ENCODE measurements around the gene NPTXR.

Gene NPTXR

GRCh38 chr22:38843657-38844314, at the start of gene NPTXR:
Gene NPTXR, minus strand, starts transcription at chr22:38844028.
- H3K9me3 ChIP-seq (ENCODE audit: low read length) = no peaks in the 10 kb centered on the region
- peak within 1 kb of the TSS; percentile 34 for H3K4me3 ChIP-seq (ENCODE audit: low read length)
- H3K27me3 ChIP-seq (ENCODE audit: insufficient read depth, low read length) = peaks cover 68% of the 10 kb centered on the region
- no peaks in the 10 kb centered on the region for H3K4me1 ChIP-seq (ENCODE audit: insufficient read depth, low read length)
- H2AFZ ChIP-seq (ENCODE audit: low read depth, low read length) = peak within 1 kb of the TSS; percentile 66
- H3K36me3 ChIP-seq (ENCODE audit: insufficient read depth, low read length) = no peaks in the 10 kb centered on the region

- peaks cover 3% of the 10 kb centered on the region for H3K27me3 ChIP-seq (ENCODE audit: insufficient read depth, low read length)
- H2AFZ ChIP-seq (ENCODE audit: low read depth, low read length) = peak overlapping the region; percentile 24
- H3K36me3 ChIP-seq (ENCODE audit: insufficient read depth, low read length) = no peaks in the 10 kb centered on the region
- no peak overlapping the region for H3K4me3 ChIP-seq (ENCODE audit: low read length)
- peaks cover 10% of the 10 kb centered on the region for H3K4me1 ChIP-seq (ENCODE audit: insufficient read depth, low read length)
- no peaks in the 10 kb centered on the region for H3K9me3 ChIP-seq (ENCODE audit: low read length)
These were observed 47.4 kb upstream of the NPTXR start for GRCh38 chr22:38891256-38891655.

- Histone ChIP-seq H3K27me3 (ENCODE audit: insufficient read depth, low read length) (peaks cover 3% of the 10 kb centered on the region), H3K4me1 (ENCODE audit: insufficient read depth, low read length) (peaks cover 10% of the 10 kb centered on the region), H3K36me3 (ENCODE audit: insufficient read depth, low read length) (no peaks in the 10 kb centered on the region), H3K9me3 (ENCODE audit: low read length) (no peaks in the 10 kb centered on the region), H3K4me3 (ENCODE audit: low read length) (no peak overlapping the region), H2AFZ (ENCODE audit: low read depth, low read length) (no peak overlapping the region)
These were observed 46.5 kb upstream of the NPTXR start for GRCh38 chr22:38890377-38890776.

- Histone ChIP-seq H2AFZ (ENCODE audit: low read depth, low read length) (no peak overlapping the region), H3K4me1 (ENCODE audit: insufficient read depth, low read length) (peaks cover 5% of the 10 kb centered on the region), H3K27me3 (ENCODE audit: insufficient read depth, low read length) (no peaks in the 10 kb centered on the region), H3K9me3 (ENCODE audit: low read length) (no peaks in the 10 kb centered on the region), H3K36me3 (ENCODE audit: insufficient read depth, low read length) (no peaks in the 10 kb centered on the region), H3K4me3 (ENCODE audit: low read length) (no peak overlapping the region)
These were observed 42.5 kb upstream of the NPTXR start for GRCh38 chr22:38886333-38886732.

- no peak overlapping the region for H3K4me3 ChIP-seq (ENCODE audit: low read length)
- H2AFZ ChIP-seq (ENCODE audit: low read depth, low read length) = no peak overlapping the region
- H3K27me3 ChIP-seq (ENCODE audit: insufficient read depth, low read length) = peaks cover 9% of the 10 kb centered on the region
- H3K4me1 ChIP-seq (ENCODE audit: insufficient read depth, low read length) = no peaks in the 10 kb centered on the region
- no peaks in the 10 kb centered on the region for H3K36me3 ChIP-seq (ENCODE audit: insufficient read depth, low read length)
- peaks cover under 1% of the 10 kb centered on the region for H3K9me3 ChIP-seq (ENCODE audit: low read length)
These were observed 39.3 kb upstream of the NPTXR start for GRCh38 chr22:38882972-38883622.

GRCh38 chr22:38881997-38882879, 38.4 kb upstream of the NPTXR start:
- Histone ChIP-seq H3K4me3 (ENCODE audit: low read length) (no peak overlapping the region), H3K4me1 (ENCODE audit: insufficient read depth, low read length) (no peaks in the 10 kb centered on the region), H2AFZ (ENCODE audit: low read depth, low read length) (no peak overlapping the region), H3K36me3 (ENCODE audit: insufficient read depth, low read length) (no peaks in the 10 kb centered on the region), H3K9me3 (ENCODE audit: low read length) (peaks cover 4% of the 10 kb centered on the region), H3K27me3 (ENCODE audit: insufficient read depth, low read length) (peaks cover 14% of the 10 kb centered on the region)

GRCh38 chr22:38881464-38881871, 37.6 kb upstream of the NPTXR start:
- no peak overlapping the region for H2AFZ ChIP-seq (ENCODE audit: low read depth, low read length)
- peaks cover 16% of the 10 kb centered on the region for H3K27me3 ChIP-seq (ENCODE audit: insufficient read depth, low read length)
- H3K9me3 ChIP-seq (ENCODE audit: low read length) = peaks cover 6% of the 10 kb centered on the region
- H3K4me3 ChIP-seq (ENCODE audit: low read length) = no peak overlapping the region
- H3K4me1 ChIP-seq (ENCODE audit: insufficient read depth, low read length) = no peaks in the 10 kb centered on the region
- H3K36me3 ChIP-seq (ENCODE audit: insufficient read depth, low read length) = no peaks in the 10 kb centered on the region

GRCh38 chr22:38879961-38880360, 36.1 kb upstream of the NPTXR start:
- Histone ChIP-seq H3K9me3 (ENCODE audit: low read length) (peaks cover 6% of the 10 kb centered on the region), H3K4me1 (ENCODE audit: insufficient read depth, low read length) (no peaks in the 10 kb centered on the region), H3K4me3 (ENCODE audit: low read length) (no peak overlapping the region), H3K27me3 (ENCODE audit: insufficient read depth, low read length) (peaks cover 16% of the 10 kb centered on the region), H3K36me3 (ENCODE audit: insufficient read depth, low read length) (no peaks in the 10 kb centered on the region), H2AFZ (ENCODE audit: low read depth, low read length) (no peak overlapping the region)

- Histone ChIP-seq H3K27me3 (ENCODE audit: insufficient read depth, low read length) (peaks cover 16% of the 10 kb centered on the region), H3K4me3 (ENCODE audit: low read length) (no peak overlapping the region), H3K36me3 (ENCODE audit: insufficient read depth, low read length) (no peaks in the 10 kb centered on the region), H3K4me1 (ENCODE audit: insufficient read depth, low read length) (no peaks in the 10 kb centered on the region), H3K9me3 (ENCODE audit: low read length) (peaks cover 6% of the 10 kb centered on the region), H2AFZ (ENCODE audit: low read depth, low read length) (no peak overlapping the region)
These were observed 35.4 kb upstream of the NPTXR start for GRCh38 chr22:38879108-38879729.

- Histone ChIP-seq H3K4me1 (ENCODE audit: insufficient read depth, low read length) (peaks cover 12% of the 10 kb centered on the region), H3K27me3 (ENCODE audit: insufficient read depth, low read length) (peaks cover 16% of the 10 kb centered on the region), H3K9me3 (ENCODE audit: low read length) (peaks cover 6% of the 10 kb centered on the region), H2AFZ (ENCODE audit: low read depth, low read length) (no peak overlapping the region), H3K36me3 (ENCODE audit: insufficient read depth, low read length) (no peaks in the 10 kb centered on the region), H3K4me3 (ENCODE audit: low read length) (no peak overlapping the region)
These were observed 34.2 kb upstream of the NPTXR start for GRCh38 chr22:38878001-38878400.

- Histone ChIP-seq H2AFZ (ENCODE audit: low read depth, low read length) (no peak overlapping the region), H3K4me1 (ENCODE audit: insufficient read depth, low read length) (peaks cover 26% of the 10 kb centered on the region), H3K27me3 (ENCODE audit: insufficient read depth, low read length) (peaks cover 16% of the 10 kb centered on the region), H3K4me3 (ENCODE audit: low read length) (no peak overlapping the region), H3K36me3 (ENCODE audit: insufficient read depth, low read length) (peaks cover 4% of the 10 kb centered on the region), H3K9me3 (ENCODE audit: low read length) (peaks cover 6% of the 10 kb centered on the region)
These were observed 30.8 kb upstream of the NPTXR start for GRCh38 chr22:38874529-38875222.

All from neuron (in vitro differentiated cells).